Motor neuron (in vitro differentiated cells): ENCODE data around the gene DAZ2. TPM values are rescaled to one million over a fixed set of nuclear protein-coding genes. Genes with fewer than 3 reads are reported as not detected.
"Not testable (repeated sequence)": the region's sequence is repeated elsewhere in the genome, so short reads cannot be mapped to it uniquely, and the experiment has no call there.

ENCODE experiments used
- ATAC-seq, 8 experiments: fragments of 200-7000 bp; cut with Tn5 transposase; replicated peaks in 6 of 8; 2 replicates each; pipeline ENCODE4 v1.8.0; 2021; ENCODE audit warnings: mild to moderate bottlenecking in 8 of 8, moderate library complexity in 8 of 8
- H3K27ac ChIP-seq, 2 donors: fragments of 250-450 bp; sonication (Bioruptor Pico); 2 replicates each; pipeline ENCODE4 v1.9.0; 2021; ENCODE audit warnings: antibody characterized with exemption in 2 of 2, mild to moderate bottlenecking in 2 of 2, moderate library complexity in 1 of 2
- H3K4me1 ChIP-seq, 2 donors: fragments of 250-450 bp; sonication (Bioruptor Pico); replicated peaks in 1 of 2; 2 replicates each; pipeline ENCODE4 v1.6.1; 2021; ENCODE audit warnings: antibody characterized with exemption in 2 of 2, mild to moderate bottlenecking in 2 of 2, moderate library complexity in 1 of 2
- H3K4me3 ChIP-seq, 5 donors: fragments of 250-450 bp; sonication (Bioruptor Pico); 2 replicates each; pipeline ENCODE4 v1.9.0; 2021; ENCODE audit warnings: antibody characterized with exemption in 5 of 5, mild to moderate bottlenecking in 5 of 5, moderate library complexity in 4 of 5
- WGBS, 10 experiments: fragments of 450-650 bp; shearing (Covaris generic); methylation state at CpG; one replicate each; pipeline ENCODE4 v1.0.0; 2022; 5-methylcytosine and 5-hydroxymethylcytosine counted together
- in situ Hi-C, 9 experiments: fragments of 400-800 bp; cut with MboI; loops; one replicate each; pipeline ENCODE4 v1.15.0; 2021; ENCODE audit warnings: low sequenced_read_pairs in 9 of 9, low pct_unique_long_range_greater_than_20kb in 2 of 9; ENCODE audit not compliant: unreplicated experiment in 9 of 9
- total RNA-seq, 8 experiments: library from RNA; unstranded; fragments of 300-600 nt; gene quantifications; 2 replicates each; pipeline versions ENCODE4 v1.2.3 to v1.2.4, GENCODE V29; 2022

Gene DAZ2
- not detected for total RNA-seq

GRCh38 chrY:23219233-23219632 lies at the start of gene DAZ2:
Gene DAZ2 (plus strand): TSS chrY:23219533. CDS start chrY:23219741, 208 bp downstream.
- H3K27ac ChIP-seq, ATAC-seq, H3K4me1 ChIP-seq, in situ Hi-C loops, H3K4me3 ChIP-seq: not testable (repeated sequence)
- no CpG with 5 or more reads among the region's 23 CpGs for WGBS, 10 experiments

- H3K4me1 ChIP-seq, ATAC-seq, H3K27ac ChIP-seq, H3K4me3 ChIP-seq, in situ Hi-C loops: not testable (repeated sequence)
- no CpG with 5 or more reads among the region's 23 CpGs for WGBS, 10 experiments
Observed at GRCh38 chrY:23198908-23199307, 20.4 kb upstream of the DAZ2 start, which contains the start of gene DAZ1. Gene DAZ1 (minus strand): TSS chrY:23199008. CDS start chrY:23198800, 208 bp downstream.

GRCh38 chrY:23207455-23207854 lies 11.9 kb upstream of the DAZ2 start:
- in situ Hi-C loops, ATAC-seq, H3K4me3 ChIP-seq, H3K4me1 ChIP-seq, H3K27ac ChIP-seq: not testable (repeated sequence)
- WGBS, 10 experiments = no CpG with 5 or more reads among the region's 4 CpGs

GRCh38 chrY:23209802-23210495 lies 9.4 kb upstream of the DAZ2 start:
- H3K4me3 ChIP-seq, H3K27ac ChIP-seq, in situ Hi-C loops, ATAC-seq, H3K4me1 ChIP-seq: not testable (repeated sequence)
- no CpG with 5 or more reads among the region's 4 CpGs for WGBS, 10 experiments

GRCh38 chrY:23210681-23211080 lies 8.7 kb upstream of the DAZ2 start:
- H3K27ac ChIP-seq, in situ Hi-C loops: not testable (repeated sequence)
- no CpG with 5 or more reads among the region's 4 CpGs for WGBS, 10 experiments

More at GRCh38 chrY:23210681-23211080, 8.7 kb upstream of the DAZ2 start:
- not testable (repeated sequence) for H3K4me1 ChIP-seq, H3K4me3 ChIP-seq, ATAC-seq

Other genes starting within 250 kb of the DAZ2 start
- not detected for gene BPY2, start 235.3 kb upstream of the DAZ2 start, total RNA-seq
- gene DAZ1, start 20.5 kb upstream of the DAZ2 start, total RNA-seq = under 1 TPM in 1 of 8 experiments, not detected in 7; 0.15 TPM